HFF-Myc (cell line): ENCODE measurements around the gene SMIM44.
"Not testable (repeated sequence)": the region's sequence is repeated elsewhere in the genome, so short reads cannot be mapped to it uniquely, and the experiment has no call there.

Source experiments
- DNase-seq: peaks from one replicate; pipeline ENCODE4 v3.0.0-alpha.2; 2011; ENCODE audit warnings: low read depth; ENCODE audit errors: extremely low read depth
- H3K4me3 ChIP-seq: replicated peaks from 2 replicates; pipeline ENCODE4 v1.5.1; 2011; ENCODE audit warnings: low read depth, mild to moderate bottlenecking, control low read depth, low read length
- TF ChIP-seq, protein P1 (sequence below): IDR thresholded peaks from 2 replicates; pipeline ENCODE4 v1.5.1; 2012; ENCODE audit warnings: mild to moderate bottlenecking, low read depth, low read length, control low read depth; ENCODE audit errors: missing control alignments

Gene SMIM44

DNA sequence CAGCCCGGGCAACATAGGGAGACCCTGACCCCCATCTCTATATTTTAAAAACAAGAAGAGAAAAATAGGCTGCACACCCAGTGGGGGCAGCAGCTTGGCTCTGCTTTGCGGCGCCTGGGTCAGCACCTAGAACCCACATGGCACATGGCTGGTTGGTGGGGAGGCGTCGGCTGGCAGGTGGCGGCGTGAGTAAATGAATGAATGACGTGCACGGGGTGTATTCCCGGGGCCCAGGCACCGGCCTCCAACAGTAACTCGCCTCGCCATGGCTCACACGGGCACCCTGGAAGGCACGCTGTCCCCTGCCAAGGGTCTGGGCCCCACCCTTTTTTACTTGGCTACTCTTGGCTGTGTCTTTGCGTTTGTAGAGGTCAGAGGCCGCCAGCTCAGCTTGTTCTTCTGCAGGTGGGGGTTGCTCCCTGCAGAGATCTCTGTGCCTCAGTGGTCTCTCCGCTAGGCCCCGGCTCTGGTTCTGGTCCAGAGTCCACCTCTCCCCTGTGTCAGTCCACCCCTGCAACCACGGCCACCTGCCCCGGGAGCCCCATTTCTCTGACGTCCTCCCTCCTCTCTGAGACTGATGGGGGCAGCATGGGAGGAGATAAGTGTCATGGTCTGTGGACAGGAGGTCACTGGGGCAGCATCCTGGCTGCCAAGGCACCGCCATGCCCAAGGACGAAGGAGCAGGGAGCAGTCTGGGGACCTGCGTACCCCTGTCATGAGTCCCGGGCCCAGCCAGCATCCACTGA lies 28.4 kb upstream of the SMIM44 start:
- no peak for DNase-seq
- H3K4me3 ChIP-seq: no peak overlapping the region
- TF ChIP-seq, protein P1, sequence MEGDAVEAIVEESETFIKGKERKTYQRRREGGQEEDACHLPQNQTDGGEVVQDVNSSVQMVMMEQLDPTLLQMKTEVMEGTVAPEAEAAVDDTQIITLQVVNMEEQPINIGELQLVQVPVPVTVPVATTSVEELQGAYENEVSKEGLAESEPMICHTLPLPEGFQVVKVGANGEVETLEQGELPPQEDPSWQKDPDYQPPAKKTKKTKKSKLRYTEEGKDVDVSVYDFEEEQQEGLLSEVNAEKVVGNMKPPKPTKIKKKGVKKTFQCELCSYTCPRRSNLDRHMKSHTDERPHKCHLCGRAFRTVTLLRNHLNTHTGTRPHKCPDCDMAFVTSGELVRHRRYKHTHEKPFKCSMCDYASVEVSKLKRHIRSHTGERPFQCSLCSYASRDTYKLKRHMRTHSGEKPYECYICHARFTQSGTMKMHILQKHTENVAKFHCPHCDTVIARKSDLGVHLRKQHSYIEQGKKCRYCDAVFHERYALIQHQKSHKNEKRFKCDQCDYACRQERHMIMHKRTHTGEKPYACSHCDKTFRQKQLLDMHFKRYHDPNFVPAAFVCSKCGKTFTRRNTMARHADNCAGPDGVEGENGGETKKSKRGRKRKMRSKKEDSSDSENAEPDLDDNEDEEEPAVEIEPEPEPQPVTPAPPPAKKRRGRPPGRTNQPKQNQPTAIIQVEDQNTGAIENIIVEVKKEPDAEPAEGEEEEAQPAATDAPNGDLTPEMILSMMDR: no peak

DNA sequence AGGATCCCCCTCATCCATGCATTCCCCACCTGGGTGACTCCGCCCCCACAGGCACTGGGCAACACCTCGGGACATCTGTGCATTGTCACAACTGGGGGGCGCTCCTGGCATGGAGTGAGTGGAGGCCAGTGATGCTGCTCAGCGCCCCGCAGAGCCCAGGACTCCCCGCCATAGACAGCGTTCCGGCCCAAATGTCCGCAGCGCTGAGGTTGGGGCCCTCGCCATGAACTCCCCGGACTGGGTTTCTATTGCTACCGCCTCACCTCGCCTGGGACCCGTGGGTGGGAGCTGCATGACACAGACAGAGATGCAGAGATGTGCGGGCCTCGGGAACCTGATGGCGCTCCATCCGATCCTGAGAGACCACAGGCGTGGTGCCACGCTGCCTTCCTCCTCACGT lies 27.5 kb upstream of the SMIM44 start:
- no peak for DNase-seq
- no peak overlapping the region for H3K4me3 ChIP-seq
- TF ChIP-seq, protein P1: no peak

DNA sequence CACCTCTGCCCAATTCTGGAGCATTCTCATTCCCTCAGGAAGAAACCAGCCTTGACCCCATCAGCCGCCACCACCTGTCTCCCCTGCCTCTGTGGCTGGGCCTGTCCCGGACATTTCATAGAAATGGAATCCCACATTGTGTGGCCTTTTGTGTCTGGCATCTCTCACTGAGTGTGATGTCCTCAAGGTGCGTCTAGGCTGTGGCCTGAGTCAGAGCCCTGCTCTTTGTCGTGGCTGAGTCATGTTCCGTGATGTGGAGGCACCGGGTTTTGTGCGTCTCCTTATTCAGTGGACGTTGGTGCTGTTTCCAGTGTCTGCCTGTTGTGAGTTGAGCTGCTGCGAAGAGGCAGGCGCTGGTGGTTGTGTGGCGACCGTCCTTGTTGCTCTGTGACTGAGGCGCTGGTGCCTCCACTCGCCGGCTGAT lies 26.3 kb upstream of the SMIM44 start:
- H3K4me3 ChIP-seq: no peak overlapping the region
- peak; percentile 35 for DNase-seq
- TF ChIP-seq, protein P1: no peak

DNA sequence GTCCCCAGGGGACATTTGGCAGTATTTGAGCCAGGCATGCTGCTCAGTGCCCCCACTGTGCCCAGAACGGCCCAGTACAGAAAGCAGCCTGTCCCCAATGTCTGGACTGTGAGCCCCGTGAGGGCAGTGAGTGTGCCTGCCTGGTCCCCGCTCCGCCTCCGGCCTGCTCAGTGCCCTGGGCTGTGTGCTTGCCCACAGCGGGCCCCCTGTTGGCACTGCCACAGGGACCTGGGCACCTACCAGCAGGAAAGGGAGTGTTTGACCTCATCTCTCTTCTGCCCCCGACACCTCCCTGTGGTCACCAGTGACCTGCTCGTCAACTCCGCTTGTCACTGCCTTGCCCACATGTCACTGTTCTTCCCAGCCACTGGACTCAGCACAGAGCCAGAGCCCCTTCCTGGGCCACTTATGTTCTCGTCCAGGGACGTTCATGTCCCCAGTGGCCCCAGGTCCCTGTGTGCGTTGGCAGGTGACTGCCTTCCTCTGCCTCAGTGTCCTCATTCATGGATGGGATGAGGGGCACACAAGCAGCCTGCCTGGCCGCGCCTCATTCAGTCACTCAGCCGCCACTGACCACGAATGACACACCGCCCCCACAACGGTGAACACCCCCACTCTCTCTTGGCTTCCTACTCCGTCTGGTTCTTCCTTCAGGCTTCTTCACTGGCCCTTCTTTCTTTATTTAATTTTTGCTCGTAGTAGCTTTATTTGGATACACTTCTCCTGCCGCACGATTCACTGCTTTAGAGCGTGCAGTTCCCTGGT lies 25.7 kb upstream of the SMIM44 start:
- no peak overlapping the region for H3K4me3 ChIP-seq
- DNase-seq: no peak
- TF ChIP-seq, protein P1: no peak

DNA sequence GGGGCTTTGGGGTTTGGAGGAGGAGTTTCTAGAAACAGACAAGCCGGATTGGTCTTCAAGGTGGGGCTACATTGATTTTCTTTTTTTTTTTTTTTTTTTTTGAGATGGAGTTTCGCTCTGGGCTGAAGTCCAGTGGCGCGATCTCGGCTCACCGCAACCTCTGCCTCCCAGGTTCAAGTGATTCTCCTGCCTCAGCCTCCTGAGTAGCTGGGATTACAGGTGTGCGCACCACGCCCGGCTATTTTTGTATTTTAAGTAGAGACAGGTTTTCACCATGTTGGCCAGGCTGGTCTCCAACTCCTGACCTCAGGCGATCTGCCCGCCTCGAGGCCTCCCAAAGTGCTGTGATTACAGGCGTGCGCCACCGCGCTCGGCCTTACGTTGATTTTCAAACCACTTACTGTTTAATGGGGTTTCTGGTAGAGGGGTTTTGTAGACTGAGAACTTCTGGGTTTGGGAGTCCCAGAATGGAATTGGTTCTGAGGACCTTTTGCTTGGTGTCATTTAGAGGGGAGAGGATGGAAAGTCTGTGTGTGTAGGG lies 24.9 kb upstream of the SMIM44 start:
- H3K4me3 ChIP-seq: peak overlapping the region; percentile 64
- DNase-seq: not testable (repeated sequence)

DNA sequence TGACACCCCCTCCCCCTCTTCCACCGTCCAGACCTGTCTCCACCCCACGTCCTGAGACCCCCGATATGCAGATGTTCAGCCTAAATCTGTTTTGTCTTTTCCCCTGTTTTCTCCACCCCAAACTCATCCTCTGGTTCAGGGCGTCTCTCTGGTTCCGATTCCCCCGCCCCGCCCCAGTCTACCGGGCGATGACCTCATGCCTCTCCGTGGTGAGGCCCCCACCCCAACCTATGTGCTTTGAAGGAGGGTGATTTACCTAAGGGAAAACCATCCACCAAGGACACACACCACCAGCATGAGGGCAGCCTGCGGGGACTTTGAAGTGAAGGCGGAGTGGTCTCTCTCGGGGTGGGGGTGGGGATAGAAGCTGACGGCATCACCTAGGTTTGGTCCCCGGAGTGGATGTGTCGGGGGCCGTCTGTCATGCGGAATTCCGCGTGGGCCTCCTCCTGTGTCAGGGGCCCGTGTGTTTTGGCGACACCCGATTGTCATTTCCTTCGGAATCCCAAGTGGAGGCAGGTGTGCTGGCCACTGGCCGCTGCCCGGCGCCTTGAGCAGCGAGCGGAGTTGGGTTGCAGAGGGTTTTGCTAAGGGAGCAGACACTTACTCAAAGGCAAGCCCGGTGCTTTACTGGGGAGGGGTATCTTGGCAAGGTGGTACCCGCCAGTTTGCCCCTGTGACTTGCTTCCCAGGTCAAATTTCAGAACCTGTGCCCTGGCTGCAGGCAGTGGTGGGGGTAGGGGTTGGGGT lies 24.3 kb upstream of the SMIM44 start:
- TF ChIP-seq, protein P1: no peak
- no peak for DNase-seq

More for the DNA sequence above, 24.3 kb upstream of the SMIM44 start:
- H3K4me3 ChIP-seq: peak overlapping the region; percentile 64
